Loucy (cell line): ENCODE data around the gene TGM2.

Experiments
- H2AFZ ChIP-seq: fragments of 200-600 bp; sonication (generic); 2 replicates; pipeline ENCODE4 v1.6.0; 2016; ENCODE audit warnings: antibody characterized with exemption, mild to moderate bottlenecking, low read length, moderate library complexity
- H3F3A ChIP-seq: fragments of 200-600 bp; 2 replicates; pipeline ENCODE4 v1.6.0; 2016; ENCODE audit warnings: antibody characterized with exemption, low read depth, mild to moderate bottlenecking
- H3K27me3 ChIP-seq: fragments of 200-600 bp; sonication (generic); 2 replicates; pipeline ENCODE4 v1.6.1; 2014; ENCODE audit warnings: low read length, mild to moderate bottlenecking; ENCODE audit not compliant: insufficient read depth, poor library complexity, severe bottlenecking
- H3K36me3 ChIP-seq: fragments of 200-600 bp; sonication (generic); 2 replicates; pipeline ENCODE4 v1.6.1; 2016; ENCODE audit warnings: low read length; ENCODE audit not compliant: insufficient read depth
- H3K4me1 ChIP-seq: fragments of 200-600 bp; sonication (generic); 2 replicates; pipeline ENCODE4 v1.5.1; 2014; ENCODE audit warnings: low read length, mild to moderate bottlenecking; ENCODE audit not compliant: insufficient read depth, poor library complexity, severe bottlenecking
- H3K4me2 ChIP-seq: fragments of 200-600 bp; sonication (generic); 2 replicates; pipeline ENCODE4 v1.6.0; 2014; ENCODE audit warnings: antibody characterized with exemption, low read length, low read depth, mild to moderate bottlenecking; ENCODE audit not compliant: poor library complexity, severe bottlenecking
- H3K4me3 ChIP-seq: fragments of 200-600 bp; sonication (generic); 2 replicates; pipeline ENCODE4 v1.5.1; 2014; ENCODE audit warnings: low read length, mild to moderate bottlenecking, mixed read lengths; ENCODE audit not compliant: poor library complexity, severe bottlenecking
- H3K79me2 ChIP-seq: fragments of 200-600 bp; sonication (generic); 2 replicates; pipeline ENCODE4 v1.6.1; 2014; ENCODE audit warnings: low read length; ENCODE audit not compliant: insufficient read depth
- H3K9ac ChIP-seq: fragments of 200-600 bp; sonication (generic); 2 replicates; pipeline ENCODE4 v1.6.0; 2014; ENCODE audit warnings: mild to moderate bottlenecking, low read depth, low read length, moderate library complexity; ENCODE audit not compliant: poor library complexity, severe bottlenecking
- H3K9me2 ChIP-seq: fragments of 200-600 bp; sonication (generic); replicated peaks from 2 replicates; pipeline ENCODE4 v1.6.1; 2016; ENCODE audit warnings: low read depth, low read length, mixed read lengths
- H3K9me3 ChIP-seq: fragments of 200-600 bp; sonication (generic); 2 replicates; pipeline ENCODE4 v1.6.1; 2014; ENCODE audit warnings: mild to moderate bottlenecking, antibody characterized with exemption, low read length, low read depth; ENCODE audit not compliant: insufficient read depth
- H4K20me1 ChIP-seq: fragments of 200-600 bp; sonication (generic); 2 replicates; pipeline ENCODE4 v1.6.0; 2014; ENCODE audit warnings: antibody characterized with exemption, low read length, mild to moderate bottlenecking; ENCODE audit not compliant: insufficient read depth, poor library complexity, severe bottlenecking
- EZH2phosphoT487 ChIP-seq: fragments of 200-600 bp; IDR thresholded peaks from 2 replicates; pipeline ENCODE4 v1.6.1; 2018; ENCODE audit warnings: antibody characterized with exemption, mild to moderate bottlenecking, moderate library complexity, borderline replicate concordance
- TF ChIP-seq, protein P1 (sequence below): fragments of 200-600 bp; sonication (generic); conservative IDR thresholded peaks from 2 replicates; pipeline ENCODE4 v1.5.1; 2014; ENCODE audit warnings: mild to moderate bottlenecking, antibody characterized with exemption, low read length

Gene TGM2

DNA sequence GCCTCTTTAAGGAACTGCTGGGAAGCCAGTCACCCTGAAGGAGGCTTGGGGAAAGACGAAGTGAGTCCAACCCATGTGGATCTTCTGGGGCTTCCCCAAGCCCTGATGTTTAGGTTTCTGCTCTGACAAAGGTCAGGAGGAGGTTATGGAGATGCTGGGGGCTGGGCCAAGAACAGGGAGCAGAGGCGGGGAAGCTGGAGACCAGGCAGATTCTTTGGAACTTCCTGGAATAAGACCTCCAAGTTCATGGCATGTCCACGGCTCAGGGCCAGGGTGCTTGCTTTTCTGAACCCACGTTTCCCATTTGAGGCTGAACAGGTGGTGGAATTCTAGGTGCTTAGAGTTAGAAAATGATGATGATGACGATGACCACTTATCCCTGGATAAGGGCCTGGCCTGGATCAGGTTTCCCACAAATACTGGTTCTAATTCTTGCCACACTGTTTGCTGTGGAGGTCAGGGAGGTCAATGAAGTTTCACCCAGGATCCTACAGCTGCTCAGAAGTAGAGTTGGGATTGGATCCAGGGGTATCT is 30.0 kb upstream of the TGM2 start:
- no peaks in the 10 kb centered on the region for H3F3A ChIP-seq
- no peaks in the 10 kb centered on the region for H3K9me3 ChIP-seq
- no peak overlapping the region for H3K4me2 ChIP-seq

DNA sequence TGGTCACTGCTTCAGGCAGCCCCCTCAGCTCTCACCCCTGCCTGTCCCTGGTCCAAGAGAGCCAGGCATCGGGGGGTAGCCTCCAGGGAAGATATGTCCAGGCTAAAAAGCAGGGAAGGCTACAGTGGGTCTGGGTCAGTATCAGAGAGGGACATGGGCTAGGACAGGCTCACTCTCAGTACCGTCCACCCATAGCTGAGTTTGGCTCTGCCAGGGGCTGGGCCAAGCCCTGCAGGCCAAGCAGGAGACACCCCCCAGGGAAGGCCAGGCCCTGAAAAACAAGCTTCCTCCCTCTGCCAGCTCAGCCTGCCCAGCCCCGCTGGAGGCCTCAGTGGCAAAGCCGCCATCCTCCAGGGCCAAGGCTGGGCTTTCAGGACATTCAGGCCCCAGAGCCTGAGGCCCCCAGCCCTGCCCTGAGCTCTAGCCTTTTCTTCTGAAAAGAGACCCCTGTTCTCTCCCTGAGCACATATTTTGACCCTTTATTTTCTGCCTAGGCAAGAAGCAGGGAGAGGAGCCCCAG is 28.6 kb upstream of the TGM2 start:
- H3K9me3 ChIP-seq, result no peaks in the 10 kb centered on the region
- H4K20me1 ChIP-seq, result no peaks in the 10 kb centered on the region
- no peak overlapping the region for H3K4me2 ChIP-seq
- H3K27me3 ChIP-seq, result no peaks in the 10 kb centered on the region
- H3K79me2 ChIP-seq, result no peaks in the 10 kb centered on the region
- H3F3A ChIP-seq, result no peaks in the 10 kb centered on the region
- no peaks in the 10 kb centered on the region for H3K9me2 ChIP-seq
- no peaks in the 10 kb centered on the region for H3K36me3 ChIP-seq
- H3K9ac ChIP-seq, result no peak overlapping the region
- H2AFZ ChIP-seq, result no peak overlapping the region
- no peaks in the 10 kb centered on the region for H3K4me1 ChIP-seq
- no peak for TF ChIP-seq EZH2phosphoT487
- TF ChIP-seq, protein P1, sequence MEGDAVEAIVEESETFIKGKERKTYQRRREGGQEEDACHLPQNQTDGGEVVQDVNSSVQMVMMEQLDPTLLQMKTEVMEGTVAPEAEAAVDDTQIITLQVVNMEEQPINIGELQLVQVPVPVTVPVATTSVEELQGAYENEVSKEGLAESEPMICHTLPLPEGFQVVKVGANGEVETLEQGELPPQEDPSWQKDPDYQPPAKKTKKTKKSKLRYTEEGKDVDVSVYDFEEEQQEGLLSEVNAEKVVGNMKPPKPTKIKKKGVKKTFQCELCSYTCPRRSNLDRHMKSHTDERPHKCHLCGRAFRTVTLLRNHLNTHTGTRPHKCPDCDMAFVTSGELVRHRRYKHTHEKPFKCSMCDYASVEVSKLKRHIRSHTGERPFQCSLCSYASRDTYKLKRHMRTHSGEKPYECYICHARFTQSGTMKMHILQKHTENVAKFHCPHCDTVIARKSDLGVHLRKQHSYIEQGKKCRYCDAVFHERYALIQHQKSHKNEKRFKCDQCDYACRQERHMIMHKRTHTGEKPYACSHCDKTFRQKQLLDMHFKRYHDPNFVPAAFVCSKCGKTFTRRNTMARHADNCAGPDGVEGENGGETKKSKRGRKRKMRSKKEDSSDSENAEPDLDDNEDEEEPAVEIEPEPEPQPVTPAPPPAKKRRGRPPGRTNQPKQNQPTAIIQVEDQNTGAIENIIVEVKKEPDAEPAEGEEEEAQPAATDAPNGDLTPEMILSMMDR, result no peak
- no peak overlapping the region for H3K4me3 ChIP-seq

More for the DNA sequence above, 30.0 kb upstream of the TGM2 start:
- H4K20me1 ChIP-seq, result no peaks in the 10 kb centered on the region
- no peaks in the 10 kb centered on the region for H3K27me3 ChIP-seq
- no peak overlapping the region for H2AFZ ChIP-seq
- H3K9ac ChIP-seq, result no peak overlapping the region
- no peaks in the 10 kb centered on the region for H3K4me1 ChIP-seq
- H3K9me2 ChIP-seq, result no peaks in the 10 kb centered on the region
- no peaks in the 10 kb centered on the region for H3K79me2 ChIP-seq
- no peaks in the 10 kb centered on the region for H3K36me3 ChIP-seq
- no peak for TF ChIP-seq EZH2phosphoT487
- TF ChIP-seq, protein P1, result no peak
- no peak overlapping the region for H3K4me3 ChIP-seq

DNA sequence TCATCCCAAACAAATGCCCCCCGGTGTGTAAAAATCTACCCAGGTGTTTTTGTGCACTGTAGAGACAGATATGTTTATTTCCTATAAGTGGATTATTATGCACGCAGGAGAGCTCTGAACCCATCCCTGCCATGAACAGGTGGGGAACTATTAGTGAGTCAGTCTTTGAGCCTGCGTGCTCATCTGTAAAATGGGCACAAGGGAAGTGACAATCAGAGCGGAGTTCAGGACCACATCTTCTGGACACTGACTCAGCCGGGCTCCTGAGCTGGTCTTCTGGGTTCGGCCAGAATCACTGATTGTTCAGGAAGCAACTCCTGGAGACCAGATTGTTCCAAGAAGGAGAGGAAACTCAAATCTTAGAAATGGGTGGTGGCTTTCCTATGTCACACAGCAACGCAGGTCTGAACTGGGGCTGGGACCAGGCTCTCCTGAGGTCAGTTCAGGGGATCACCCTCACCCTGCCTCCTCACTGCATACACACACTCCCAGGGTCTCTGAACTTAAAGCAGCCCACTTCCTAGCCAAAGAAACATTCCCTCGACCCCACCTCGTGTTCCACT is 27.3 kb upstream of the TGM2 start:
- no peak for TF ChIP-seq EZH2phosphoT487
- TF ChIP-seq, protein P1, result no peak
- no peaks in the 10 kb centered on the region for H3K4me1 ChIP-seq
- H3K36me3 ChIP-seq, result no peaks in the 10 kb centered on the region
- H4K20me1 ChIP-seq, result no peaks in the 10 kb centered on the region
- H3K27me3 ChIP-seq, result no peaks in the 10 kb centered on the region
- H3F3A ChIP-seq, result no peaks in the 10 kb centered on the region
- H3K9ac ChIP-seq, result no peak overlapping the region
- H3K79me2 ChIP-seq, result no peaks in the 10 kb centered on the region
- no peak overlapping the region for H2AFZ ChIP-seq
- no peak overlapping the region for H3K4me3 ChIP-seq
- no peak overlapping the region for H3K4me2 ChIP-seq
- no peaks in the 10 kb centered on the region for H3K9me2 ChIP-seq
- H3K9me3 ChIP-seq, result no peaks in the 10 kb centered on the region
